ENCODE results near the gene KHDC4. TPM values are rescaled to one million over a fixed set of nuclear protein-coding genes. Genes with fewer than 3 reads are reported as not detected.

KHDC4 gene
- total and polyA plus RNA-seq, 9 of the 15 experiments (the other 6 are each of a cell fraction or from before 2014, with no cell fraction given), result 12.1 to 185 (median 65.6) TPM

DNA sequence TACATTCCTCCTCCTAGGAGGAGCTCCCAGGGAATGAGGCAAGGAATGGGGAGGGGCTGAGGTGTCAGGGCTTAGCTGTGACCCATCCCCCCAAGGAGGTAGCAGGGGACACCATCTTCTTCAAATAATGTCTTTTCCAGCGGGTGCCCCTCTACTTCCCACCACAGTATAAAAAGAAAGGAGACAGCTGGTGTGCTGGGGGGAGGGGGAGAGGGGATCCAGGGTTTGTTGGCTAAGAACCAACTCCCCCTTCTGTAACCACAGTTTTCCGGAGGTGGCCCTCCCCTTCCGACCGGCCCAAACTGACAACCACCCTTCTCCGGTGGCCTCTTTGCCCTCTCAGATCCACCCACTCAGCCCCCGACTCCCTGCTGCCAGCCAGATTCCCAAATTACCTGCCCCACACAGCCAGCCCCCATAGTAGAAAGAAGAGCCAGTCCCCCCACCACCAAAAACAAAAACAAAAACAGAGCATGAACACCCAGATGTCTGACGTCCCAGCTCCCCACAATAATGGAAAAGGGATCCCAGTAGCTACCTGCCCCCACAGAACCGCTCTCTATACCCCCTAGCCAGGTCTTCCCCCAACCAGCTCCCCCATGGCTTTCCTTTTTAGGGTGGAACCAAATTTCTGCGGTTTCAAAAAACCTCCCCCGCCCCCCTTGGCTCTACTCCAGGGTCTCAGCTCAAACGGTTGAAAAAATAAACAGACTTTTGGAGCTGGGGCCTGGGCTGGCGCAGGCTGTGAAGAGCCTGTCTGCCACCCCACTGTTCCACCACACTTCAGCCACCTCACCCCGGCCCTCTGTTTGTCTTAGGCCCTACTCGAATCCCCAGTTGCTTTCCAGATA lies 42.1 kb upstream of the KHDC4 start (continued):
- TF ChIP-seq, protein P1, sequence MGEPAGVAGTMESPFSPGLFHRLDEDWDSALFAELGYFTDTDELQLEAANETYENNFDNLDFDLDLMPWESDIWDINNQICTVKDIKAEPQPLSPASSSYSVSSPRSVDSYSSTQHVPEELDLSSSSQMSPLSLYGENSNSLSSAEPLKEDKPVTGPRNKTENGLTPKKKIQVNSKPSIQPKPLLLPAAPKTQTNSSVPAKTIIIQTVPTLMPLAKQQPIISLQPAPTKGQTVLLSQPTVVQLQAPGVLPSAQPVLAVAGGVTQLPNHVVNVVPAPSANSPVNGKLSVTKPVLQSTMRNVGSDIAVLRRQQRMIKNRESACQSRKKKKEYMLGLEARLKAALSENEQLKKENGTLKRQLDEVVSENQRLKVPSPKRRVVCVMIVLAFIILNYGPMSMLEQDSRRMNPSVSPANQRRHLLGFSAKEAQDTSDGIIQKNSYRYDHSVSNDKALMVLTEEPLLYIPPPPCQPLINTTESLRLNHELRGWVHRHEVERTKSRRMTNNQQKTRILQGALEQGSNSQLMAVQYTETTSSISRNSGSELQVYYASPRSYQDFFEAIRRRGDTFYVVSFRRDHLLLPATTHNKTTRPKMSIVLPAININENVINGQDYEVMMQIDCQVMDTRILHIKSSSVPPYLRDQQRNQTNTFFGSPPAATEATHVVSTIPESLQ (CRISPR knock-in tag; IDR thresholded peaks at IDR 0.05), result 0 out of 2 replicates have a peak, but pooled peaks have one; percentile 24
- TF ChIP-seq ZNF133 (CRISPR knock-in tag; IDR thresholded peaks at IDR 0.05) (no peak), EGR1 (conservative IDR thresholded peaks at IDR 0.05) (peak; percentile 85), POLR2AphosphoS5 (IDR thresholded peaks at IDR 0.05; ENCODE audit: control insufficient read depth, insufficient read depth, low read depth, low read length) (peak; percentile 33; the same call in 1 of the 2 replicates), ARNT (IDR thresholded peaks at IDR 0.05) (no peak), ZSCAN32 (CRISPR knock-in tag; IDR thresholded peaks at IDR 0.05) (no peak), MAZ (CRISPR knock-in tag; conservative IDR thresholded peaks at IDR 0.05 in 1 of 2, IDR thresholded peaks at IDR 0.05 in 1 of 2) (peak in 1 of 2 experiments; percentile 60; a peak in 1 of 4 replicates), TCF7L2 (IDR thresholded peaks at IDR 0.05; ENCODE audit: low read depth, low read length) (no peak)
- TF ChIP-seq, protein P2, sequence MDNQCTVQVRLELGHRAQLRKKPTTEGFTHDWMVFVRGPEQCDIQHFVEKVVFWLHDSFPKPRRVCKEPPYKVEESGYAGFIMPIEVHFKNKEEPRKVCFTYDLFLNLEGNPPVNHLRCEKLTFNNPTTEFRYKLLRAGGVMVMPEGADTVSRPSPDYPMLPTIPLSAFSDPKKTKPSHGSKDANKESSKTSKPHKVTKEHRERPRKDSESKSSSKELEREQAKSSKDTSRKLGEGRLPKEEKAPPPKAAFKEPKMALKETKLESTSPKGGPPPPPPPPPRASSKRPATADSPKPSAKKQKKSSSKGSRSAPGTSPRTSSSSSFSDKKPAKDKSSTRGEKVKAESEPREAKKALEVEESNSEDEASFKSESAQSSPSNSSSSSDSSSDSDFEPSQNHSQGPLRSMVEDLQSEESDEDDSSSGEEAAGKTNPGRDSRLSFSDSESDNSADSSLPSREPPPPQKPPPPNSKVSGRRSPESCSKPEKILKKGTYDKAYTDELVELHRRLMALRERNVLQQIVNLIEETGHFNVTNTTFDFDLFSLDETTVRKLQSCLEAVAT (IDR thresholded peaks at IDR 0.05), result peak in 1 of 2 experiments; percentile 87; a peak in 1 of 4 replicates
- TF ChIP-seq, protein P3, sequence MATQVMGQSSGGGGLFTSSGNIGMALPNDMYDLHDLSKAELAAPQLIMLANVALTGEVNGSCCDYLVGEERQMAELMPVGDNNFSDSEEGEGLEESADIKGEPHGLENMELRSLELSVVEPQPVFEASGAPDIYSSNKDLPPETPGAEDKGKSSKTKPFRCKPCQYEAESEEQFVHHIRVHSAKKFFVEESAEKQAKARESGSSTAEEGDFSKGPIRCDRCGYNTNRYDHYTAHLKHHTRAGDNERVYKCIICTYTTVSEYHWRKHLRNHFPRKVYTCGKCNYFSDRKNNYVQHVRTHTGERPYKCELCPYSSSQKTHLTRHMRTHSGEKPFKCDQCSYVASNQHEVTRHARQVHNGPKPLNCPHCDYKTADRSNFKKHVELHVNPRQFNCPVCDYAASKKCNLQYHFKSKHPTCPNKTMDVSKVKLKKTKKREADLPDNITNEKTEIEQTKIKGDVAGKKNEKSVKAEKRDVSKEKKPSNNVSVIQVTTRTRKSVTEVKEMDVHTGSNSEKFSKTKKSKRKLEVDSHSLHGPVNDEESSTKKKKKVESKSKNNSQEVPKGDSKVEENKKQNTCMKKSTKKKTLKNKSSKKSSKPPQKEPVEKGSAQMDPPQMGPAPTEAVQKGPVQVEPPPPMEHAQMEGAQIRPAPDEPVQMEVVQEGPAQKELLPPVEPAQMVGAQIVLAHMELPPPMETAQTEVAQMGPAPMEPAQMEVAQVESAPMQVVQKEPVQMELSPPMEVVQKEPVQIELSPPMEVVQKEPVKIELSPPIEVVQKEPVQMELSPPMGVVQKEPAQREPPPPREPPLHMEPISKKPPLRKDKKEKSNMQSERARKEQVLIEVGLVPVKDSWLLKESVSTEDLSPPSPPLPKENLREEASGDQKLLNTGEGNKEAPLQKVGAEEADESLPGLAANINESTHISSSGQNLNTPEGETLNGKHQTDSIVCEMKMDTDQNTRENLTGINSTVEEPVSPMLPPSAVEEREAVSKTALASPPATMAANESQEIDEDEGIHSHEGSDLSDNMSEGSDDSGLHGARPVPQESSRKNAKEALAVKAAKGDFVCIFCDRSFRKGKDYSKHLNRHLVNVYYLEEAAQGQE (IDR thresholded peaks at IDR 0.05; ENCODE audit: borderline replicate concordance), result 0 out of 2 replicates have a peak, but pooled peaks have one; percentile 11
- TF ChIP-seq, protein P3 (CRISPR knock-in tag; IDR thresholded peaks at IDR 0.05; ENCODE audit: low read depth), result no peak
- TF ChIP-seq, protein P4, sequence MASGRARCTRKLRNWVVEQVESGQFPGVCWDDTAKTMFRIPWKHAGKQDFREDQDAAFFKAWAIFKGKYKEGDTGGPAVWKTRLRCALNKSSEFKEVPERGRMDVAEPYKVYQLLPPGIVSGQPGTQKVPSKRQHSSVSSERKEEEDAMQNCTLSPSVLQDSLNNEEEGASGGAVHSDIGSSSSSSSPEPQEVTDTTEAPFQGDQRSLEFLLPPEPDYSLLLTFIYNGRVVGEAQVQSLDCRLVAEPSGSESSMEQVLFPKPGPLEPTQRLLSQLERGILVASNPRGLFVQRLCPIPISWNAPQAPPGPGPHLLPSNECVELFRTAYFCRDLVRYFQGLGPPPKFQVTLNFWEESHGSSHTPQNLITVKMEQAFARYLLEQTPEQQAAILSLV (tag; IDR thresholded peaks at IDR 0.05), result no peak

Data from K562 (cell line).